Activated naive CD4-positive, alpha-beta T cell treated with anti-CD3 and anti-CD28 coated beads, Interleukin-2, amount 10 ng/mL, durations not matched to agents 7 days and 5 days (primary cell): ENCODE data around the gene WDR59.
"Not testable (repeated sequence)": the region's sequence is repeated elsewhere in the genome, so short reads cannot be mapped to it uniquely, and the experiment has no call there.

Experiments
- CTCF ChIA-PET: fragments of 350-600 bp; sonication (Branson Sonifier 250); formaldehyde crosslinking; loops from one replicate; lab custom pipeline; 2021; ENCODE audit warnings: antibody characterized with exemption; lab: Charles Lee
- DNase-seq: peaks from one replicate; pipeline ENCODE4 v3.0.0-alpha.2; 2020
- H3K27ac Mint-ChIP-seq: one replicate; pipeline ENCODE4 v1.8.0; 2021; ENCODE audit warnings: mild to moderate bottlenecking, moderate library complexity, mixed read lengths
- H3K27me3 Mint-ChIP-seq: one replicate; pipeline ENCODE4 v1.8.0; 2021; ENCODE audit warnings: mild to moderate bottlenecking, mixed read lengths
- H3K36me3 Mint-ChIP-seq: one replicate; pipeline ENCODE4 v1.8.0; 2021; ENCODE audit warnings: mixed read lengths
- H3K4me1 Mint-ChIP-seq: one replicate; pipeline ENCODE4 v1.8.0; 2021; ENCODE audit warnings: mixed read lengths
- H3K4me3 Mint-ChIP-seq: one replicate; pipeline ENCODE4 v1.8.0; 2021; ENCODE audit warnings: mild to moderate bottlenecking, moderate library complexity, mixed read lengths
- H3K9me3 Mint-ChIP-seq: one replicate; pipeline ENCODE4 v1.8.0; 2021; ENCODE audit warnings: mixed read lengths

The WDR59 gene

GRCh38 chr16:74868501-74868900 lies 116.4 kb downstream of the WDR59 start:
- Mint-ChIP-seq H3K27ac (peak overlapping the region; percentile 79), H3K9me3 (no peaks in the 10 kb centered on the region), H3K4me3 (peak overlapping the region; percentile 13), H3K27me3 (no peaks in the 10 kb centered on the region), H3K36me3 (peaks cover 14% of the 10 kb centered on the region), H3K4me1 (peaks cover 36% of the 10 kb centered on the region)
- CTCF ChIA-PET, result interaction anchor here (1.3 to 1.4 kb wide), 2 partner anchors 56 to 242 kb away, joined by 3 read pairs; no protein-coding TSS in a partner anchor
- DNase-seq, result no peak

- Mint-ChIP-seq H3K27me3 (no peaks in the 10 kb centered on the region), H3K36me3 (peaks cover 11% of the 10 kb centered on the region), H3K27ac (peak overlapping the region; percentile 79), H3K9me3 (no peaks in the 10 kb centered on the region), H3K4me1 (peaks cover 36% of the 10 kb centered on the region), H3K4me3 (no peak overlapping the region)
- DNase-seq, result no peak
- CTCF ChIA-PET, result interaction anchor here (1.3 to 1.4 kb wide), 2 partner anchors 55 to 243 kb away, joined by 3 read pairs; no protein-coding TSS in a partner anchor
These were observed 116.9 kb downstream of the WDR59 start for GRCh38 chr16:74868035-74868434.

DNA sequence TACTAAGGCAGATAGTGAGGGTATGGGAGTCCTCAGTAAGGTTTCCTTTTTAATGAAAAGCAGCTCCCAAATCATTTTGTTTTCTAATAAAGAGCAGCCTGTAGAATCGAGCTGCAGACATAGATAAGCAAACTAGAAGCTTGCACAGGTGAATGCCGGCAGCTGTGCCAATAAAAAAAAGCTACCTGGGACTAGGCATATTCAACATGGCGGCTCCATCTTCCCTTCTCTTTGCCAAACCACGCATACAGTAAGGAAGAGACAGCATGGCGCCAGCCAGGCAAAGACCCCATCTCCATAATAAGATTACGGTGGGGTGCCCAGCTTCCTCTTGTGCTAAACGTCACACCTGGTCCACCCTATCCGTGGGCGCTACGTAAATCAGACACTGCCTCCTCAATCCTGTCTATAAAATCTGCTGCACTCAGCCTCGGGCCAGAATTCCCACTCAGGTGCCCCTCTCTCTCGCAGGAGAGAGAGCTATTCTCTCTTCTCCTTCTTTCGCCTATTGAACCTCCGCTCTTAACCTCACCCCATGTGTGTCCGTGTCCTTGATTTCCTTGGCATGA lies 117.6 kb downstream of the WDR59 start:
- no peak for DNase-seq
- CTCF ChIA-PET, result interaction anchor here (0.9 to 1.4 kb wide), 2 partner anchors 55 to 244 kb away, joined by 3 to 4 read pairs; no protein-coding TSS in a partner anchor
- no peaks in the 10 kb centered on the region for H3K27me3 Mint-ChIP-seq
- peak overlapping the region; percentile 79 for H3K27ac Mint-ChIP-seq
- H3K4me1 Mint-ChIP-seq, result peaks cover 36% of the 10 kb centered on the region
- H3K36me3 Mint-ChIP-seq, result peaks cover 11% of the 10 kb centered on the region
- H3K4me3 Mint-ChIP-seq, result no peak overlapping the region
- H3K9me3 Mint-ChIP-seq, result no peaks in the 10 kb centered on the region

GRCh38 chr16:74865922-74866598 lies 118.9 kb downstream of the WDR59 start:
- DNase-seq, result no peak
- Mint-ChIP-seq H3K36me3 (peaks cover 6% of the 10 kb centered on the region), H3K9me3 (no peaks in the 10 kb centered on the region), H3K27ac (peak overlapping the region; percentile 33), H3K4me3 (no peak overlapping the region), H3K27me3 (no peaks in the 10 kb centered on the region), H3K4me1 (peaks cover 36% of the 10 kb centered on the region)
- CTCF ChIA-PET, result no interaction called here

DNA sequence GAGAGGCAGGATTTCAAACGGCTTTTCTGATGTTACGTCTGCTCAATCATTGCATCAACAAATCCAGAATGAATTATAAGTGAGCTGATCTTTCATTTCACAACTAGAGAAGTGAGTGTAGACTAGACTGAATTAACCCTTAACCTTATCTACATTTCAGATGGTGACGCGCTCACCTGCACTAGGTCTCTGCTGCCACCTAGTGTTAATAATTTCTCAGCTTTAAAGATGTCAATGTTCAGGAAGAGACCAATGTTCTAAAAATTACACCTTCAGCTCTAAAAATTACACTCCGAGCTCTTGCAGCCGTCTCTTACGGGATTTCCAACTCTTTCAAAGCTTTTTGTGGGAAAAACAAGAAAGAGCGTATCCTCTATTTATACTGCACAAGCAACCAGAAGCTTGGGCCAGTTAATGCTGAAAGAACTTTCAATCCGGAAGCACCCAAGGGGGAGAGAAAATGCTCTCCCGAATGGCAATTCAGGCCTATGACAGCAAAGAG lies 122.1 kb downstream of the WDR59 start:
- Mint-ChIP-seq H3K36me3 (no peaks in the 10 kb centered on the region), H3K27me3 (peaks cover 9% of the 10 kb centered on the region), H3K4me3 (no peak overlapping the region), H3K4me1 (peaks cover 18% of the 10 kb centered on the region), H3K27ac (no peak overlapping the region), H3K9me3 (no peaks in the 10 kb centered on the region)
- no peak for DNase-seq
- CTCF ChIA-PET, result interaction anchor here (0.6 to 4.6 kb wide), 22 partner anchors 10 to 285 kb away, joined by 3 to 54 read pairs (median 4); partner anchors contain the start of genes MLKL and ZFP1

- no peaks in the 10 kb centered on the region for H3K4me1 Mint-ChIP-seq
- no peaks in the 10 kb centered on the region for H3K36me3 Mint-ChIP-seq
- DNase-seq, result no peak
- CTCF ChIA-PET, result no interaction called here
- no peaks in the 10 kb centered on the region for H3K9me3 Mint-ChIP-seq
- H3K27ac Mint-ChIP-seq, result no peak overlapping the region
- H3K4me3 Mint-ChIP-seq, result no peak overlapping the region
- H3K27me3 Mint-ChIP-seq, result peaks cover 4% of the 10 kb centered on the region
These were observed 132.4 kb downstream of the WDR59 start for GRCh38 chr16:74852500-74852875.

DNA sequence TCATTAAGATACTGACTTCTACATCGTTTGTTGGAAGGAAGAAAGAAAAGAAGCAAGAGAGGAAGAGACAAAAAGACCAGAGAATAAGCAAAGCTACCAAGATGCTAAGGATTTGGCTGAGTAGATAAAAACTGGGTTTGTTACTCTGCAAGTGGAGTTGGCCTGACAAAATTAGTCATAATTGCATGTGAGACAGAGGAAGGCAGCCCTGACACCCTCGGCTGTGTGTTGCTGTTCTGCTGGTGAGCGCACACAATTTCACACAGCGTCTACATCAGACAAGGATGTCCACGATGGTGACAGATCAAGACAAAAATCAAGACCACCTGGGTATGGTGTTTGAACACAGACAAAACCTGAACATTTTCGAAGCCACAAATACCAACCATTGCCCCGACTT lies 134.9 kb downstream of the WDR59 start:
- H3K9me3 Mint-ChIP-seq, result no peaks in the 10 kb centered on the region
- peaks cover 4% of the 10 kb centered on the region for H3K27me3 Mint-ChIP-seq
- CTCF ChIA-PET, result interaction anchor here (1.0 kb wide), 1 partner anchor 140 kb away, joined by 4 read pairs; no protein-coding TSS in a partner anchor
- H3K4me3 Mint-ChIP-seq, result no peak overlapping the region
- DNase-seq, result no peak
- H3K4me1 Mint-ChIP-seq, result no peaks in the 10 kb centered on the region
- H3K27ac Mint-ChIP-seq, result no peak overlapping the region
- H3K36me3 Mint-ChIP-seq, result no peaks in the 10 kb centered on the region

DNA sequence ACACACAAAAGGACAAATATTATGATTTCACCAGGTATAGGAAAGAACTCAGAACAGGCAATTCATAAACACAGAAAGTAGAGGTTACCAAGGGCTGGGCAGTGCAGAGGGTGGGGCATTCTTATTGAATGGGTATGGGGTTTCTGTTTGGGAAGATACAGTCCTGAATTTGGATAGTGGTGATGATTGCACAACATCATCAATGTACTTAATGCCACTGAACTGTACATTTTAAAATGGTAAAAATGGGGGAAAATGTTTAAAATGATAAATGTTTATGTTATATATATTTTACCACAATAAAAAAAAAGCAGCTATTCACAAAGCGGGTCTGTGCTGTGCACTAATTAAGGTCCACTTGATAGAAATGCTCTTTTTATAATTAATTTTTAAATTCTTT lies 137.7 kb downstream of the WDR59 start:
- H3K4me1 Mint-ChIP-seq, result no peaks in the 10 kb centered on the region
- no peaks in the 10 kb centered on the region for H3K9me3 Mint-ChIP-seq
- no peak for DNase-seq
- H3K27me3 Mint-ChIP-seq, result peaks cover 4% of the 10 kb centered on the region
- H3K4me3 Mint-ChIP-seq, result no peak overlapping the region
- H3K27ac Mint-ChIP-seq, result no peak overlapping the region
- no peaks in the 10 kb centered on the region for H3K36me3 Mint-ChIP-seq
- CTCF ChIA-PET, result interaction anchor here (0.7 kb wide), 1 partner anchor 15 kb away, joined by 4 read pairs; no protein-coding TSS in a partner anchor

DNA sequence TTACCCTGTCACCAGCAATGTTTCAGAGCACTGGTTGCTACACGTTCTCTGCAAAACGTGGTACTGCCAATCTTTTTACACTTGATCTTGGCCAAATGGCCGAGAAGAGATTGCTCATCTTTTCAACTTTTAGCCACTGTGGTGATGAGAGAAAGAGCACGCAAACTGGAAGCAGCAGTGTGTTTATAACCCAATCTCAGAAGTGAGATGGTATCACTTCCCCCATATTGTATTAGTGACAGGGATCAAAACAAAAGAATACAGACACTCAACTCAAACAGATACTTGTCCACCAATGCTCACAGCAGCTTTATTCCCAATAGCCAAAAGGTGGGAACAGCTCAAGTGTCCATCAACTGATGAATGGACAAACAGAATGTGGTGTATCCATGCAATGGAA lies 138.2 kb downstream of the WDR59 start:
- no peak overlapping the region for H3K27ac Mint-ChIP-seq

GRCh38 chr16:74844041-74844980 lies 140.6 kb downstream of the WDR59 start:
- Mint-ChIP-seq H3K9me3 (no peaks in the 10 kb centered on the region), H3K4me1 (no peaks in the 10 kb centered on the region), H3K27ac (no peak overlapping the region), H3K27me3 (peaks cover 10% of the 10 kb centered on the region), H3K36me3 (no peaks in the 10 kb centered on the region), H3K4me3 (no peak overlapping the region)
- CTCF ChIA-PET, result no interaction called here
- DNase-seq, result no peak

More for the DNA sequence above, 138.2 kb downstream of the WDR59 start:
- no peak for DNase-seq
- Mint-ChIP-seq H3K9me3 (no peaks in the 10 kb centered on the region), H3K27me3 (peaks cover 7% of the 10 kb centered on the region), H3K4me3 (no peak overlapping the region), H3K4me1 (no peaks in the 10 kb centered on the region), H3K36me3 (no peaks in the 10 kb centered on the region)
- CTCF ChIA-PET, result interaction anchor here (0.7 kb wide), 1 partner anchor 15 kb away, joined by 4 read pairs; no protein-coding TSS in a partner anchor

DNA sequence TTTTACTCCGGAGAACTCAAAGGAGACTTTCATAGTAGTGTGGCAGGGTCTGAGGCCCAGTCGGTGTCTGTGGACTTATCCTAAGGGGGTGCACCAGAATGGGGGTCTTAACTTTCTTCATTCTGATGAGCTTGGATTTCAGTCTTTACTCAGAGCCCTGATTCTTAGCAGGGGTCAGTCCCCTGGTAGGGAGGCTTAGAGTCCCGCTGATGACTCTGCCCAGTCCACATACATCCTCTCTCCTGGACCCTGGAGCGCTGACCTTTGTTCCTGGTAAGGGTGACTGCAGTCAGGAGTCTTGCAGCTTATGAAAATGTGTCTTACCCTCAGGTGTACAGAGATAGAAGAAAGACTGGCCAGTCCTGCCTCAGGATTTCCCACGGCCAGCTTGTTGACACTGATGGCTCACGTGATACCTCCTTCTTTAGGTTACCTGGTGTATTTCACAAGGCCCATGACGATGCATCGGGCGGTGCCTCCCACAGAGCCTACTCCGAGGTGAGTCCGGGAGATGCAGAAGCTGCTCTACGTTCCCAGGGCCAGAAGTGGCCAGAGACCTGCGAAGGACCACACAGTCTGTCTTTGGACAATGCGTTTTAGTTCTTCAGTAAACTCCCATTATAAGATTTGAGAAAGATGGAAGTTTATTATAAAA lies 141.4 kb downstream of the WDR59 start:
- H3K27ac Mint-ChIP-seq, H3K4me1 Mint-ChIP-seq, H3K4me3 Mint-ChIP-seq, H3K36me3 Mint-ChIP-seq, DNase-seq, H3K9me3 Mint-ChIP-seq: not testable (repeated sequence)
- CTCF ChIA-PET, result interaction anchor here (1.4 kb wide), 1 partner anchor 30 kb away, joined by 4 read pairs; no protein-coding TSS in a partner anchor
- H3K27me3 Mint-ChIP-seq, result peaks cover 12% of the 10 kb centered on the region

DNA sequence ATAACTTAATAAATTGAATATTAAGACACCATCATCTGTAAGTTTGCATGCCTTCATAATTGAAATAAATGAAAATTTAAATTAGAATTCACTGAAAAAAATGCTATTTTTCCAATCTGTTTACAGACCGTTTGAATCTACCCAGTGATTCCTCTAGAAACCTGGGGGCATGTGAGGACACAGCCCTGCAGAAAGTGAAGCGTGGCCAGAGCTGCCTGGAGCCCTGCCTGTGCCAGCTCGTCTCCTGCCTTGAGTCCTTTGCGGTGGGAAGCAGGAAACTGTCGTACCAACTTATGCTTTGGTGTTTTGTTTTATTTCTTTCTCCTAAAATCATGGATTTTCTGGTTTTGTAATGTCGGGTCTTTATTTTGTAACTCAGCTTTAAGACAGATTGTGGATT lies 142.5 kb downstream of the WDR59 start:
- H3K4me3 Mint-ChIP-seq, result no peak overlapping the region
- no peaks in the 10 kb centered on the region for H3K4me1 Mint-ChIP-seq
- H3K9me3 Mint-ChIP-seq, result no peaks in the 10 kb centered on the region
- H3K36me3 Mint-ChIP-seq, result no peaks in the 10 kb centered on the region
- CTCF ChIA-PET, result interaction anchor here (1.4 kb wide), 1 partner anchor 29 kb away, joined by 4 read pairs; no protein-coding TSS in a partner anchor
- H3K27me3 Mint-ChIP-seq, result peaks cover 16% of the 10 kb centered on the region
- DNase-seq, result no peak
- H3K27ac Mint-ChIP-seq, result no peak overlapping the region

- peaks cover 16% of the 10 kb centered on the region for H3K27me3 Mint-ChIP-seq
- H3K27ac Mint-ChIP-seq, result no peak overlapping the region
These were observed 143.0 kb downstream of the WDR59 start for GRCh38 chr16:74841904-74842303.

More at GRCh38 chr16:74841904-74842303, 143.0 kb downstream of the WDR59 start:
- no peak for DNase-seq
- Mint-ChIP-seq H3K36me3 (no peaks in the 10 kb centered on the region), H3K9me3 (no peaks in the 10 kb centered on the region), H3K4me1 (no peaks in the 10 kb centered on the region), H3K4me3 (no peak overlapping the region)
- CTCF ChIA-PET, result interaction anchor here (1.4 kb wide), 1 partner anchor 28 kb away, joined by 4 read pairs; no protein-coding TSS in a partner anchor
